ENCODE data around the gene ZFP42.
"Not testable (repeated sequence)": the region's sequence is repeated elsewhere in the genome, so short reads cannot be mapped to it uniquely, and the experiment has no call there.

Gene ZFP42

DNA sequence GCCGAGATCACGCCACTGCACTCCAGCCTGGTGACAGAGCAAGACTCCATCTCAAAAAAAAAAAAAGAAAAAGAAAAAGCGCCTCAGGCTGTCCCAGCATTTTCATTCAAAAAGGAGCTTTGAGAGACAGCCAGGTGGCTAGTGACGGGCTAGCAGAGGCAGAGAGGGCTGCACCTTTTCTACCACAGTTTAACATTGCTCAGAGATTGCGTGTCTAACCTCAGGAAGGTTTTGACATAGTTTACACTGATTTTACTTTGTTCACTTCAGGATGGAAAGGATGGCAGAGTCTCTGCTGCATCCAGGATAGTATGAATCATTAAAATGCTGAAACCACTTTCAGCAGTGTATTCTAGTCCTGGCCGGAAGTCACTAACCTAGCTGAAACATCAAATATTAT is 28.1 kb downstream of the ZFP42 start:
- DNase-seq = no peak

DNA sequence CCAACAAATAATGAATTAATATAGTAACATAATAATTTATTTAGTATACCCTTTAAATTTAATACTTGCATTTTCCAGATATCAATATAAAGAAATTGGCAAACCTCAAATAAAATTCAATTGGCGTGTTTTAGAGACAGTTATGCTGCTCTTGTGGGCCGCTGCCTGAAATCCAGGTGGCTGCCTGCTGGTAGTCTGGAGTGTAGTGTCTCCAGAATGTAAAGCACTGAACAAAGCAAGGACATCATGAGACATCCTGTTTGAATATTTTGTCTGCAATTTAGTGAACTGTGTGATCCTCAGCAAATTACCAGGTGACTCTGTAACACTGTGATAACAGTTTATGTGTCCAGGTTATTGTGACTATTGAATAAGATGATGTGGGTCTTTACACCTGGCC is 29.9 kb downstream of the ZFP42 start:
- no peak for DNase-seq

DNA sequence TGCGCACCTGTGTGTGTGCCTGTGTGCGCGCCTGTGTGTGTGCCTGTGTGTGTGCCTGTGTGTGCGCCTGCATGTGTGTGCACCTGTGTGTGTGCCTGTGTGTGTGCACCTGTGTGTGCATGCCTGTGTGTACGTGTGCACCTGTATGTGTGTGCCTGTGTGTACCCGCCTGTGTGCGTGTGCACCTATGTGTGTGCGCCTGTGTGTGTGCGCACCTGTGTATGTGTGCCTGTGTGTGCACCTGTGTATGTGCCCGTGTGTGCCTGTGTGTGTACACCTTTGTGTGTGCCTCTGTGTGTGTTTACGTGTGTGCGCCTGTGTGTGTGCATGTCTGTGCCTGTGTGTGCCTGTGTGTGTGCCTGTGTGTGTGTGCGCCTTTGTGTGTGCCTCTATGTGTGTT is 33.5 kb downstream of the ZFP42 start:
- DNase-seq = no peak

DNA sequence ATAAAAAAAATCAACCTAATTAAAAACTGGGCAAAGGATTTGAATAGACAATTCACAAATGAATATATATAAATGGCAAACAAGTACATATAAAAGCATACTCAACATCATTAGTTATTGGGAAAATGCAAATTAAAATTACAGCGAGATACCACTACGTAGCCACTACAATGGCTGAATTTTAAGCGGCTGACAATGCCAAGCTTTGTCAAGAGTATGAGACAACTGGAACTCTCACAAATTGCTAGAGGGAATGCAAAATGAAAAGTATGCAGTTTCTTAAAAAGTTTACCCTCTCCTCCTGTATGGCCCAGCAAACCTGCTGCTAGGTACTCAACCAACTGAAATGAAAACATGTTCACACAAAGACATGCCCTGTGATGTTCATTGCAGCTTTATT is 34.8 kb downstream of the ZFP42 start:
- DNase-seq = no peak

DNA sequence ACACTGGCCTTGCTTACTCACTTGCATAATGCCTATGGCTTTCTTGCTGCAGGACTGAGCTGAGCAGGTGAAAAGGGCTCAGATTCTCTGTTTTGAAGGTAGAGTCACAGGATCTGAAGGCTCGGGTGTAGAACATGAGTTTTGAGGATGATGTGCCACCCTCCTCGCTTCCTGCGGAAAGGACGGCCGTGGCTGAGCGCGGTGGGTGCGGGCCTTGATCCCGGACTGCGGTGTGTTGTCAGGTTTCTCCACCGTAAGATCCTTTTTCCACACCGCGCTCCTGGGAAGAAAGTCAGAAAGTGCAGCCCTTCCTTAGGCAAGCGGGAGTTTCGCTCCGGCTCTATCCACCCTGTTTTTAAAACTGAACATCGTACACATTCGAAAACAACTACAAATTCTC is 36.2 kb downstream of the ZFP42 start:
- no peak for DNase-seq

DNA sequence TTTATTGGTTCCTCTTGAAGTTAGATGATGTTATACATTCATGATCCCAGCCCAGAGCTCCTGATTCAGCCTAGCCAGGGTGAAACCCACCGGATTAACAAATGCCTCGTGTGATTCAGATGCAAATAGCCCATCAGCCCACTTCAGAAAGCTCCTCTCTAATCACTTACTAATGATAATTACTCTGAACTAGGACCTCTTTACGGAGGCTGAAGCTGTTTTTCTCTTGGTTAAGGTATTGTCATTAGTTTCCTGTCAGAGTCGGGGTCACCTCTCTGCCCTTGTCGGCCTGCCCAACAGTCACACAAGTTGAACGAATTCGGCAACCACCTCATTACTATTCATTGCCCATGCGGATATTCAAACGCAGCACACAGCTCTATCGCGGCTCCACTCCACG is 36.6 kb downstream of the ZFP42 start:
- no peak for DNase-seq

DNA sequence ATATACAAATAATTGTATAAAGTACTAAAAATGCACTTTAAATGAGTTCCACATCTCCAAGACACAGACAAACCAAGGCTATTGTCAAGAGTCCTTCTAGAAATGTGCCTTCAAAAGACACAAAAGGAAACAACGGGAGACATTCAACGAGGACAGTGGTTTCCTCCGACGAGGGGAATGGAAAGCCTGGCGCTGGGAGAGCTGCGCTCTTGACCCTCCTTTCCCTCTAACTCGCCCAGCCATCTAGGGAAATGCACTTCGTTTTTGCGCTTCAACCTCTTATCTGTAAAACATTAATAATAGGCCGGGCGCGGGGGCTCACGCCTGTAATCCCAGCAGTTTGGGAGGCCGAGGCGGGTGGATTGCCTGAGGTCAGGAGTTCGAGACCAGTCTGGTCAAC is 37.0 kb downstream of the ZFP42 start:
- DNase-seq = no peak

DNA sequence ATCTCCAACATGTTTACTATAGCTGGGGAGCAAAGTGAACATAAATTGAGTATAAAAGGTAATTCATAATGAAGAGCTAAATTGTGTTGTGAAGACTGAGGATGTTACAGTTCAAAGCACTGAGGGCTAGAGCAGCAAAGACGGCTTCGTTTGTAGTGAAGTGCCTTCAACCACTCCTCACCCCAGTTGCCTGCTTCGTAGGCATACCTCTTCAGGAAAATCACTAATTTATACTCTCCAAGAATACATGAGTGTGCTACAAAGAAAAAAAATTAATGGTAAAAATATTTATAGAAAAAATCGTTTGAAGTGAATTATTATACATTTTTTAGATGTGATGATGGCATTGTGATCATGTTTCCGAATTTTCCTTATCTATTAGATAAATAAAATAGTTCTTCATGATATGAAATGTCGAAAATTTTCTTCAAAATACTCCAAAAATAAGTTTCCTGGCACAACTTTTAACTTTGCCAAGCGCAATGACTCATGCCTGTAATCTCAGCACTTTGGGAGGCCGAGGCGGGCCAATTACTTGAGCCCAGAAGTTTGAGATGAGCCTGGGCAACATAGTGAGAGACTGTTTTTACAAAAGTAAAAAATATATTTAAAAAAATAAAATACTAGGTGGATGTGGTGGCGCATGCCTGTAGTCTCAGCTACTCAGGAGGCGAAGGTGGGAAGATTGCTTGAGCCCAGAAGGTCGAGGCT is 41.6 kb downstream of the ZFP42 start:
- DNase-seq = no peak

DNA sequence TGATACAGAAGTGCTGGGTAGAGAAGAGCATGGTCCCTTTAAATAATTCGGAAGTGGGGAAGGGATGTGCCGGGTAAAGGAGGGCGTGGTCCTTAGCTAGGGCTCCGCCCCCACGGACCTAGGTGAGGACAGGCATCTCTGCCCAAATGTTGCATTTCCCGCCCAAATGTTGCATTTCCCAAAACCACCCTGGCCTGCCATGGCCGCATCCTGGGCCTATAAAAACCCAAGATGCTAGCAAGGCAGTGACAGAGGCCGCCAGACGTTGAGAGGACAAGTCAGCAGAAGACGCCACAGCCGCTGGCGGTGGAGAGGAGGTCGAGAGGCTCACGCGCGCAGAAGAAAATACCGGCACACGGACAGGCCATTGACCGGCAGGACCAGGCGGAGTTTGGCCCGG is 46.1 kb downstream of the ZFP42 start:
- no peak for DNase-seq

DNA sequence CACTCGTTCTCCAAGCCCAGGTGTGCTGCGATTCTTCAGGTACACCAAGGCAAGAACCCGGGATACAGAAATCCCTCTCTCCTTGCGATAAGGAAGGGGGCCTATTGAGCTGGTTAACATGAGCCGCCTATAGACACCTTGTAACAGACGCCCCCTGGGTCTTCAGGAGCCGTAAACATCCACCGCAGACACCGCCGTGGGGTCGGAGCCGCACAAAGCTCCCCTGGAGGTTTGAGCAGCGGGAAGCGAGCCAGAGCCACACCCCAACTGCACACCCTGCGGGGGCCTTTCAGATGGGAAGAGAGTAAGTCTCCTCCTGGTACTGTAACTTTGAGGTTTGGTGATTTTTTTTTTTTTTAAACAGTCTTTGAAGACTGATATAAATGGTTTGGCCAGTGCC is 46.6 kb downstream of the ZFP42 start:
- no peak for DNase-seq

DNA sequence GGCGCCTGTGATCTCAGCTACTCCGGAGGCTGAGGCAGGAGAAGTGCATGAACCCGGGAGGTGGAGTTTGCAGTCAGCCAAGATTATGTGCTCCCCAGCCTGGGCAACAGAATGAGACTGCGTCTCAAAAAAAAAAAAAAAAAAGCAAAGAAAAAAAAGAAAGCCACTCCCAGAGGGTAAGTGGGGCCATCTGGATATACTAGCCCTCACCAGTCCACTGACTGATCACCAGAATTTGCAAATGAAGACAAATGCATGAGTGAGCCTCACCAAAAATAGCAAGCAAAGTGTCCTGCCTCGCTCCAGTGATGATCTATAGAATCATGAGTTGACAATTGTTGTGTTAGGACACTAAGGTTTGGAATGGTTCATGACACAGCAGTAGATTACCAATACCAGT is 47.6 kb downstream of the ZFP42 start:
- DNase-seq = no peak

DNA sequence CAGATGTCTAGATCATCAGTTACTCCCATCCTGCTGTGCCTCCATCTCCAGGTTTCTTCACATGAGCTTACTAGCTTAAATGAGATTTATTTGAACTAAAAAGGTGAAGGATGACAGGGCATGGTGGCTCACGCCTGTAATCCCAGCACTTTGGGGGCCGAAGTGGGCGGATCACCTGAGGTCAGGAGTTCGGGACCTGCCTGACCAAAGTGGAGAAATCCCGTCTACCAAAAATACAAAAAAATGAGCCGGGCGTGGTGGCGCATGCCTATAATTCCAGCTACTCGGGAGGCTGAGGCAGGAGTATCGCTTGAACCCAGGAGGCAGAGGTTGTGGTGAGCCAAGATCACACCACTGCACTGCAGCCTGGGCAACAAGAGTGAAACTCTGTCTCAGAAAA is 49.9 kb downstream of the ZFP42 start:
- DNase-seq = not testable (repeated sequence)

DNA sequence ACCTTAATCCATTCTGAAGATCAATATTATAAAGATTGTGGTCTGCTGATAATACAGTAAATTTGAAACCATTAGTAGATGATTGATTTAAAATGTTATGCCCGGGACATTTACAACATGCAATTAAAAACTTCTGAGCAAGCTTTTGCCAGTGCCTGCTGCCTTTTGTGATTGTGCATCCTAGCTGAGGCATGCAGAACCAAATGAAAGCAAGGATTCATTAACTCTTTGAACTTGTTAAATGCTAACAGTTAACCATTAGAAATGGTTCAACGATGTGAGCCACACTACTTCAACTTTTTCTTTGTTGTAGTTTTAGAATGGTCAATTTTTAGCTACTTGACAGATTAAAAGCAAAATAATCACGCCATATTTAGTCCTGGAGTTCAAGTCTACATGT is 51.1 kb downstream of the ZFP42 start:
- DNase-seq = no peak

DNA sequence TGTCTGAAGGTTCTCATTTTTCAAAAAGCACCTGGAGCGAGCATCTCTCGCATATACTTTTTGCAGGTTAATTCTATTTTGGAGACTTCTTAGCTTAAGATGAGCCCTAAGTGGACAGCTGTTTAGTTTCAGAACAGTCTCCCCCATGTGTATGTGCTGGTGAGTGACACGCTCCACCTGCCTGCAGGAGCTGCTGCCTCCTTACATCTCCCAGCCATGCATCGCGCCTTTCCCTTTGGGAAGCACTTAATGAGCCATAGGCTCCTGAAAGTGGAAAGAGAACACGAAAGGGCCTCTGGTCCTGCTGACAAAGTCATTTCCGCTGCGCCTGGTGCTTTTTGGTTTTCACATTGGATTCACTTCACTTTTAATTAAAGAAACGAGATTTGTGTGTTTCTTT is 57.7 kb downstream of the ZFP42 start:
- no peak for DNase-seq
